NCI-H82 treated with DMSO at 0.1 percent for 48 hours (cell line): ENCODE results near the gene CXorf58.

Source experiments
- DNase-seq: peaks from one replicate; lab custom pipeline; 2025; ENCODE audit not compliant: unreplicated experiment; lab: John Stamatoyannopoulos, UW

CXorf58 gene

DNA sequence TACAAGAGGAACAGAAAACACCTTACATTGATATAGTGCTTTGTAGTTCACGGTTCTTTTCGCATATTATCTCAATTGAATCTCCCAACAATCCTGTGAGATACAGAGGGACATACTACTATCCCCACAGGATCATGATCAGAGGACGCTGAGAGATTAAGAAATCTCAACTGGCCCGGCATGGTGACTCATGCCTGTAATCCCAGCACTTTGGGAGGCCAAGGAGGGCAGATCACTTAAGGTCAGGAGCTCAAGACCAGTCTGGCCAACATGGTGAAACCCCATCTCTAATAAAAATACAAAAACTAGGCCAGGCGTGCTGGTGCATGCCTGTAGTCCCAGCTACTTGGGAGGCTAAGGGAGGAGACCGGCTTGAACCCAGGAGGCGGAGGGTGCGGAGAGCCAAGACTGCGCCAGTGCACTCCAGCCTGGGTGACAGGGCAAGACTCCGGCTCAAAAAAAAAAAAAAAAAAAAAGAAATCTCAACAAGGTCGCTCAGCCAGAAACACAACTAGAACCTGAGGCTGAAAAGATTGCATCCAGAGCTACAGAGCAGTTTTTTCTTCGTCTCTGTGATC, 7.5 kb upstream of the CXorf58 start:
- DNase-seq, result no peak

DNA sequence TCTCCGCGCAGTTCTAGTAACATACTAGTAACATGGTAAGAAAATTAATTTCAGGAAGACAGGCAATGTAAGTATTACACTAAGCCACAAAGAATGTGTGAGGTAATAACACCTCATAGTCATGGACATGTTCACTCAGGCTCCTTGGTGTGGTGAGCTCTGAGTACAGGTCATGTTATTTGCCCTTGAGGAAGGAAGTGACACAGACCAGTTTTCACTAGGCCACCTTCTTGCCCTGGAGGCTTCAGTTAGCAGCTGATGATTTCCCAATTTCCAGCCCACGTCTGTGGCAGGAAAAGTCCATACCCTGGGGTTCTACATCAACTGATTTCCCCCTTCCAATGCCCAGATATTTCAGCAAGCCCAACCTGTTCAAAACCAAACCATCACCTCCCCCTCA, 6.7 kb upstream of the CXorf58 start:
- DNase-seq, result no peak

DNA sequence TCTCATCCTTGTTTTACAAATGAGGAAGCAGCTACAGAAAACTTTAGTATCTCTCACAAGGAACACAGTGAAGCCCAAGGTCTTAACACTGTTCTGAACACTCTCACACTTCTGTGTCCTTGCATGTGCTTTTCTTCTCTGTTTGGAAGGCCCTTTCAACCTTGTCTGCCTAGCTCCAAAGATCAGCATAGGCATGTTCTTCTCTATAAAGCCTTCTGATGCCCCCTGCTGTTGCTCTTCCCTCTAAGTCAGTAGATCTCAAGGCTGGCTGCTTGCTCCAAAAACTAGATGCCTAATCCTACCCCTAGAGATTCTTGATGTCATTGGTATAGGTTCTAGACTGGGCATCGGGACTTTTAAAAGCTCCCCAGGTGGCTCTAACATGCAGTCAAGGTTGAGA, 6.0 kb upstream of the CXorf58 start:
- DNase-seq, result peak; percentile 39

- DNase-seq, result peak; percentile 21
Observed at GRCh38 chrX:23902419-23902818, 5.4 kb upstream of the CXorf58 start.

DNA sequence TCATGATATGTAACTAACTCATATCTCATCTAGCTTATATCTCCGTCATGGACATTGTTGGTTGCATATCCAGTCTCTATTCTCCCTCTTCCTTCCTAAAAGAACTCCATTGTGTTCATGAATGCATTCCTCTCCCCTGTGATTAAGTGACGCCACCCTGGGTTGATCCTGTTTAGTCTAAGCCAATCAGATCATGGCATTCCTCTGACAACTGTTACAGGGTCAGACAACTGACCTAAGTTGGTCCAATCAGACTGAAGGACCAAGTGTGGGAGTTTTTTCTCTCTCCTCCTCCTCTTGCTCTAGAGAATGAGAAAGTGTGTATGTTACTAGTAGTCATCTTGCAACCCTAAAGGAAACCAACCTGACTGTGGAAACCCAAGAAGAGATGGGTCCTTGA, 3.7 kb upstream of the CXorf58 start:
- no peak for DNase-seq

DNA sequence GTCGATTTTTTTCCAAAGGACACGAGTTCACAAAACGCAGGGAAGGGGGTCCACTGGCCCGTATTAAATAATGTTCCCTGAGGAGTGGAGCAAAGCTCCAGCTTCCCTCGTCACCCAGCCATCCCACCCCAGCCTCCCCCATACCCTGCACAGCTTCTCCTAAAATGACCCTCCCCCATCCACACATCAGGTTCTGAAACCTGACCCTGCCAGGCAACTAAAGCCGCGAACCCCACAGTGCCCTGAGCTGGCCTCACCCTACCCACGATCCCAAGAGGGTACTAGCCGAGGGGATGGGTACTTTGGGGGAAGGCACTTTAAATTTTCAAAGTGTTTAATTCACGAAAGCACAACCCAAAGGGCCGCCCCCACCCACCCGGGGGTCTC, 702 bp upstream of the CXorf58 start:
- DNase-seq, result no peak

- peak; percentile 54 for DNase-seq
Observed at GRCh38 chrX:23908219-23909004, 606 bp downstream of the CXorf58 start.

DNA sequence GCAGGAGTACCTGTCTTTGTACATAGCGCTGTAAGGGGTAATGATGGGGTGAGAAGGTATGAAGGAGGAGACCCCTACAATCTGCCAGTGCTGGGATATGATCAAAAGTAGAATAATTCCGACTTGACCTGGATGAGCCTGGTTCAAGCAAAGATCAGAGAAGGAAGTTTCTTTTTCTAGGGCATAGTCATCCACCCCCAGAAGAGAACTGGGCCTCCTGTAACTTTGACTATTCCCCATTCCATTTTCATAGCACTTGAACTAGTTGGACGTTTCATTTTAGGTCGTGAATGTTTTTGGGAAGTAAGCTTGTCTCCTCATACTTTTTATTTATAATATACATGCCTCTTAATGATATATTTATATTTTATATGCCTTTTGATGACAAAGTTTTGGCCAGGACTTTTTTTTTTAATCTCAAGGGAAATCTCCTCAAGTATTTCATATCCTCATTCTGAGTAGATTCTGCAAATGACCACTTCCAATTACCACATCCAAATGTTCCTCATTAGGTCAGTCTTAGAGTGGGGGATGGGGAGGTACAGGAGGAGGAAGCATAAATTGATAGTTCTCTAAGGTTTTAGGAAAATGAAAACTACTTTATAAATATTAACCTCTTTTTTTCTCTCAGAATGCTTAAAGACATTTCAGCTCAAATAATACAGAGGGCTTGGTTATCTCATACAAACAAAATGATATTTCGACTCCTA, 3.5 kb downstream of the CXorf58 start:
- DNase-seq, result no peak

GRCh38 chrX:23919148-23919547, 11.3 kb downstream of the CXorf58 start:
- no peak for DNase-seq

DNA sequence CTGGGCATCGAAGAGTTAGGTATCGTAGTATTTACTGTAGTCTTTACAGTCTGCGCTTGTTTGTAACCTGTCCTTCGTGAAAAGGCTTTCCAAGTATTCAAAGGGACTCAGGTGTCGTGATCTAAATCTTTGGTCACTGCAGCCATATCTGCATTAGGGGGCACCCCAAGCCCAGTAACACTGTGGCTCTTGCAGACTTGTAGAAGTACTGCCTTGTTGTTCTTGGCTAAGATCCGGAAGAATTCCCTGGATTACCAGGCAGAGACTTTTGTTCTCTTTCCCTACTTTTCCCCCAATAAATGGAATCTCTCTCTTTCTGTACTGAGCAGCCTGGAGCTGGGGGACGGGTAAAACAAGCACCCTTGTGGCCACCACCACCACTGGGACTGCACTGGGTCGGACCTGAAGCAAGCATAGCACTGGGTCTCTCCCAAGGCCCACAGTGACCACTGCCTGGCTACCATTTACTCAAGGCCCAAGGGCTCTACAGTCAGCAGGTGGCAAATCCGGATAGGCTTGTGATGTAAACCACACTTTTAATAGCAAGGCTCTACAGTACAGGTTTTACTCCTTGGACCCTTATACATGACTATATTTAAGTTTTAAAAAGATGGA, 12.0 kb downstream of the CXorf58 start:
- no peak for DNase-seq

DNA sequence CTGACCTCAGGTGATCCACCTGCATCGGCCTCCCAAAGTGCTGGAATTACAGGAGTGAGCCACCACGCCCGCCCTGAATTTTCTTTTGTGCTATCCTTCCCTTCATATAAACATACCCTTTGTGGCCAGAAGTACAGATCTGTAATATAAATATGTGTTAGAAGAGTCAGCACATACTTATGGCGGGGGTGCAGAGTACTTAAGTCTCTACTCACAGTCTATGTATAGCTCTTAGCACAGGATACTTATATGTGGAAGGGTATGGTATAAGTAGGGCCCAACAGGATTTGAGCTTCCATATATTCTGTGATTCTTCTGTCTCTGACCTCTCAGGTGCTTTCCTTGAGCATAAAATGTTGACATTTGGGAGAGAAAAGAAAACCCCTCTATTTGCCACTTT, 18.2 kb downstream of the CXorf58 start:
- DNase-seq, result no peak

GRCh38 chrX:23930894-23931604, 23.2 kb downstream of the CXorf58 start:
- DNase-seq, result no peak

GRCh38 chrX:23932046-23932445, 24.2 kb downstream of the CXorf58 start:
- DNase-seq, result no peak

GRCh38 chrX:23935106-23935505, 27.3 kb downstream of the CXorf58 start:
- DNase-seq, result no peak

DNA sequence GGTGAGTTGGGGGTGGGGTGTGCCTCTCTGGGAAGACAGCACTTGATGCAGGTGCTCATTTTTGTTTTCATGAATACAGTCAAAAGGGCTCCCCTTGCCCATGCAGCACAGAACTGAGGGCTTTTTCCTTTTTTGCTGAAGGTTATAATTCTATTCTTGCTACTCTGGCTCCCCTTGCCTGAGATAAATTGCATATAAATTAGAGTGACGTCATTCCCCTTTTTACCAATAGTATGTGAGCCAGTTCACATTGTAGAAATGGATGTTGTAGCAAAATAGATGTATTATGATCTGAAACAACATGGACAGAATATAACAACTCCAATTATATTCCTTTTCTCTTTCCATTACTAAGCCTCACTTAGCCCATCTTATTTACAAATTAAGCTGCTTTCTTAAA, 28.4 kb downstream of the CXorf58 start:
- DNase-seq, result no peak

GRCh38 chrX:23937100-23937499, 29.3 kb downstream of the CXorf58 start:
- DNase-seq, result peak; percentile 38

DNA sequence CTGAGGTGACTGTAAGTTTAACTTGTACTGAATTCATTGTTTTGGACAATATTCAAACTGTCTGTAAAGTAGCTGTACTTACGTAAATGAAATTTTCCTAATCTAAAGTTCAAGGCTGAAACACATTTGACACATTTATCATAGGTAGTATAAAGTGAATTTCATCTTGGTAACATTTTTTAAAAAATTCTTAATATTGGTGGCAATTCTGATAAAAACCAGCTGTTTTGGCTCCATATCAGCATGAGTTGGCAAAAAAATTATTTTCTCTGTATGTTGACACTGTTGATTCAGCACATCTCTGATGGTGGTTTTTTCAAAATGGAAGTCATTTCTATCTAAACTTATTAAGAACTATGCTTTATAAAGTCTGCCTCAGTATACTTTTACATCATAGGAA, 30.9 kb downstream of the CXorf58 start:
- no peak for DNase-seq

- no peak for DNase-seq
Observed at GRCh38 chrX:23939203-23939602, 31.4 kb downstream of the CXorf58 start.

DNA sequence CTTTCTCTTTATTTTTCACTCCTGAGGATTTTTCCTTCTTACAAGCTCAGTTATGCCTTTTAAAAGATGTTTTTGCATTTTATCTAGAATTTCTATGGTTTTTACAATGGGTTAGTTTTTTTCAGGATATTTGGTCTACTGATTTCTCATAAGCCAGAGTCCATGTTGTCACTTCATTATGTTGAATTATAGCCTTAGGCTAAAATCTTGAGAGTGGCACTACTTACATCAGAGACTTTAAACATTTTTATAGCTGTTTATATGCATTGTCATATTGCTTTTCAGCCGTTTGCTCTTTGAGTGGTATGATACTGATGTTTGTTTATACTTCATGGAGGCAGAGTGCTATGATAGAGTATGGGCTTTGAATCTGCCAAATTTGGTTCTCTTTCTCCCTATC, 36.4 kb downstream of the CXorf58 start:
- no peak for DNase-seq

- DNase-seq, result no peak
Observed at GRCh38 chrX:23945206-23945605, 37.4 kb downstream of the CXorf58 start.

- no peak for DNase-seq
Observed at GRCh38 chrX:23952391-23952790, 44.6 kb downstream of the CXorf58 start.
